ENCODE measurements around the gene MBD3. TPM values are rescaled to one million over a fixed set of nuclear protein-coding genes. Genes with fewer than 3 reads are reported as not detected.

The MBD3 gene
- total RNA-seq, 1 donor from 2014 or later = 64.2 TPM

DNA sequence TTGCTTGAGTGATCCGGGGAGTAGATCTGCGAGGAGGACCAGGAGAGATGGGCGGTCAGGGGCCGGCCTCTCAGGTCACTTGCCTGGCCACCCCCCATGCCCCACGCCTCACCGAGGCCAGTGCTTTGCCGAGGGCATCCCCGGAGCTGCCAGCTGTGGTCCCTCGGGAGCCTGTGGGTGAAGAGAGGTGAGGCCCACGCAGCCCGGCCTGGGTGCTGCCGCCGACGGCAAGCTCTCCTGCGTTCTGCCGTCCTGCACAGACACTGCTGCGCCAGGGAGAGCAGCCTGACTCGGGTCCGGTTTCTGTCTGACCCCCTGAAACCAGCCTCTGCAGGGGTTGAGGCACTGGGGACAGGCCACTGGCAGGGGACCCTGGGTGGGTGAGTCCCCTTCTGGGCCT lies 28.4 kb upstream of the MBD3 start:
- intact Hi-C loops (cut with DNase I) = no loop called here
- no peak for ATAC-seq
- DNase-seq (ENCODE audit: missing footprints) = peak; percentile 56

DNA sequence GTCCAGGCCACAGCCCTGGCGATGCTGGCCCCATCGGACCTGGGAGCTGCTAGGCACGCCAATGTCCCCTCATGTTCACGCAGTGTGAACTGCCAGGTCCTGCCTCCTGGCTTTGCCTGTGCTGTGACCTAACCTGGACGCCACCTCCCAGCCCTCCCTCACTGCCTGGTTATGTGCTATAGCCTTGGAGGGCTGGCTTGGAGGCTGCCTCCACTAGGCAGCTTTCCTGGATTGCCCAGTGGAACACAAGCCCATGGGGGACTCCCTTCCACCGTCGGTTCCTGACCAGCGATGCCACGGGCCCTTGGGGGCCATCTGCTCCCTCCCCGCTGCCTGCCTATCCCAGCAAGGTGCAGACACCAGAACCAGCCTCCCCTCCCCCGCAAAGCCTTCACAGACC lies 27.8 kb upstream of the MBD3 start:
- DNase-seq (ENCODE audit: missing footprints) (peak; percentile 37), ATAC-seq (no peak)
- intact Hi-C loops (cut with DNase I) = no loop called here

DNA sequence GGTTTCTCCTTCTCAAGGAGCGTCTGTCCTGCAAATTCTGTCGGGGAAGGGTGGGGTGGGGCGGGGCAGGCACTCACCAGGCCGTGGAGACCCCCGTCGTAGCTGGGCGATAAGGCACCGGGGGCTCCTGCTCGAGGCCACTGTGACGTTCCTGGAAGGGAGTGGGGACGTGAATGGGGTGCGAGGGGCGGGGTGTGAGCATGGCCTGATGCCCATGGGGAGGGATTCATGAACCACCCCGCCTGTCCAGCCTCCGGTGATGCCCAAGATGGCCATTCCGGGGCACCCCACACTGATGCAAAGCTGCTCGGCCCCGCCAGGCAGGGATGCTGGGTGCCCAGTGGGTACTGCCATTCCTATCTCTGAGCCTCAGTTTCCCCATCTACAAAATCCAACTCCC lies 27.0 kb upstream of the MBD3 start:
- DNase-seq (ENCODE audit: missing footprints) (peak; percentile 45), ATAC-seq (no peak)
- intact Hi-C loops (cut with DNase I) = no loop called here

DNA sequence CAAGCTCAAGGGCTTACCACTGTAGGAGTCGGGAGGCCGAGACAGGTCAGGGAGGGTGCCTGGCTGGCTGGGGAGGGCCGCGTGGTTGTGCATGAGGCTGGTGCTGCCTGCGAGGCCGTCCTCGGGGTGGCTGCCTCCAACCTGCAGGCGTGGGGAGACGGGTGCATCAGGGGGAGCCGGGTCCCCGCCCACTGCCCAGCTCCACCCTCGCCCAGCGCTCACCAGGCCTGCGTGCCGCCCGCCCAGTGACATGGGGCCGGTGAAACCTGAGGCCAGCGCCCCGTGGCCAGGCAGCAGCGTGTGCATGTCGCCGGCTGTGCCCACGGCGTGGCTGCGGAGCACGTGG lies 26.4 kb upstream of the MBD3 start:
- intact Hi-C loops (cut with DNase I) = no loop called here
- DNase-seq (ENCODE audit: missing footprints) (peak; percentile 48), ATAC-seq (no peak)

DNA sequence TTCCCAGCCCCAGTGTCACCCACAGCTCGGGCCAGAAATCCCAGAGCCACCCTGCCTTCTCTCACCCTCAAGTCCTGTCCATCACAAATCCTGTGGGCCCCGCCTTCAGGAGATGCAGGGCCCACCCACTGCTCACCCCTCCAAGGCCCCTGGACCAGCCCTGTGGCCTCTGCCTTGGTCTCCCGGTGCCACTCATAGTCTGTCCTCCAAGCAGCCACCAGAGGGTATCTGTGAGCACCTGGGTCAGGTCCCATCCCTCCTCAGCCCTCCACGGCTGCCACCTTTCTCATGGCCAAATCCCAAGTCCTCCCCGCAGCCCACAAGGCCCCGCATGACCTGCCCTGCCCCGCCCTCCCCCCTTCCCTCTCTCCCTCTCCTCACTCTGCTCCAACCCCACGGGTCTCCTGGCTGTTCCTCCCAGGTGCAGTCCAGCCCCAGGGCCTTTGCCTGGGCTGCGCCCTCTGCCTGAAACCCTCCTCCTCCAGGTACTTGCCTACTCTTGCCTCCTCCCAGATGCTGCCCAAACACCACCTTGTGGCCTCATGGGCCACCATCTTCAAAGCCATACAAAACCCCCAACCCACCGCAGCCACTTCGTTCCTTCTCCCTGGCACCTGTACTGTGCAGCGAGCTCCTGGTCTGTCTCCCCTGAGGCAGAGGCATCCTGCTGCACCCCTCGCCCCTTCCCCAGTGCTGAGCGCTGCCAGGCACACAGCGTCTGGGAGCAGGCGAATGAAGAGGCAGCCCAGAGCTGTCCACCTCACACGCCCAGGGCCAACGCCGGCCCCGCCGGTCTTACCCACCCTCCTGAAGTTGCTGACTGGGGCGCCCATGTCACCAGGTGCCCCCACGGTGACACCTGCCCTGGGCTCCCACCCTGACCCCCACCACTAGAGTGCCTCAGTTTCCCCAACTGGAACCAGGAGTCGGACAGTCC lies 25.8 kb upstream of the MBD3 start:
- intact Hi-C loops (cut with DNase I) = no loop called here
- ATAC-seq = peak; percentile 58
- peak; percentile 48 for DNase-seq (ENCODE audit: missing footprints)

DNA sequence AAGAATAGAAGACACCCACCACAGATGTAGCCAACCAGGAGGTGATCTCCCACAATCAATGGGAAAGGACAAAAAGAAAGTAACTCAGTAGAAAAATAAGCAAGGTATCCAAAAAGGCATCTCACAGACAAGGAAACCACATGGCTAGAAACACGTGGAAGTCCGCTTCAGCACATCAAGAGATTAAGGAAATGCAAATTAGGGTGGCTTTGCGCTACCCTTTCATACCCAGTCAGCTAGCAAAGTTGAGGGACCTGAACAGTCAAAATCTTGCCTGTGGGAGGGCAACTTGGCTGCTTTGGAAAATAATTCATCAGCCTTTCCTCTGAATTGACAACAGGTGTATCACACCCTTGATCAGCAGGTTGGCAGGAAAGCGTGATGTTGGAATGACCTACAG lies 24.2 kb upstream of the MBD3 start:
- no peak for ATAC-seq
- no peak for DNase-seq (ENCODE audit: missing footprints)
- intact Hi-C loops (cut with DNase I) = no loop called here

- no peak for DNase-seq (ENCODE audit: missing footprints)
- peak; percentile 26 for ATAC-seq
- intact Hi-C loops (cut with DNase I) = no loop called here
Observed at GRCh38 chr19:1616396-1616795, 23.7 kb upstream of the MBD3 start.

GRCh38 chr19:1615156-1615765 lies 22.6 kb upstream of the MBD3 start:
- DNase-seq (ENCODE audit: missing footprints) = peak; percentile 32
- intact Hi-C loops (cut with DNase I) = no loop called here

DNA sequence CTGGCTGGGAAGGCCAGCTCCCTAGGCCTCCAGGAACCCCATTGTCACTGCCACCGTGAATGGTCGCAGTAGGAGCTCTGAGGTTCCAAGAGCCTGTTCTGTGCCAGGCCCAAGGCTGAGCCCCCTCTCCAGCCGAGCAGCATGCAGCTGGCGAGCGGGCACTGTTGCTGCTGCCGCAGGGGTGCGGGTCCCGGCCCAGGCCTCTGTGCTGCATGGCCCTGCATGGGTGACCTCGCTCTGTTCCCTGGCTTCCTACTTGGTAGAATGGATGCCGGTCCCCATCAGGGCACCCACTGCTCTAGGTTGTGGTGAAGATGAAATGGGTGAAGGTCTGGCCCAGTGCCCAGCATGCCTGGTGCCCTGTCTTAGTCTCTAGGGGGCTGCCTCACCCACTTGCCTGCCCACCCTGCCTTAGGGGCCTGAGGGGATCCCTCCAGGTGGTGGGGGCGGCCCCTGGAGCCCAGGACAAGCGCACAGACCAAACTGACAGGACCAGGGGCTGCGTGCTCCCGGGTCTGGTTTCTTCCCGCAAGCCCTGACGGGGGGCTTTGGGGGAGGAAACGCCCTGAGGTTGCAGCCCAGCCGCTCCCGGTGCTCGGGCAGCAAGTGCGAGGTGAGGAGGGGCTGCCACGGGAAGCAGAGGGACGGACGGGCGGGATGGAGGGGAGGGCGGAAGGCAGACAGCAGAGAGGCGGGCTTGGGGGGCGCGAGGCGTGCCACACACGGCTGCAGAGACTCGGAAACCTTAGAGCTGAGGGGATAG lies 21.3 kb upstream of the MBD3 start:
- ATAC-seq (no peak), DNase-seq (ENCODE audit: missing footprints) (peak; percentile 56)
- intact Hi-C loops (cut with DNase I) = no loop called here

More at GRCh38 chr19:1615156-1615765, 22.6 kb upstream of the MBD3 start:
- no peak for ATAC-seq

DNA sequence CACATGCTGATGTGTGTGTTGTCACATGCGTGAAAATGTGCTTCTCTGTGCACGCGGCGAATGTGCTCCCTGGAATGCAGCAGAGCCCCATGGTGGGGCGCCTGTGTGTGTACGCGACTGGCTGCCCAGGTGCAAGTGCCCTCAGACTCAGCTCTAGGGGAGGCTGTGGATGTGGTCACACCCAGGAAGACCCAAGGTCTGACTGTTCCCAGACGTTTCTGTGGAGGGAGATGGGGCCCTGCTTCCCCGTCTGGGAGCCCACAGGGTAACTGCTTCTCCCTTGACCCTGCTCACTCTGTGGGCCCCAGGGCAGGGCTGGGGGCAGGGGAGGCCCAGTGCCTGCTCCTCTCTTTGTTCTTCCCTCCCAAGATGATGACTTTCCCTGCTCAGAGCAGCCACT lies 20.5 kb upstream of the MBD3 start:
- intact Hi-C loops (cut with DNase I) = no loop called here
- DNase-seq (ENCODE audit: missing footprints) (peak; percentile 22), ATAC-seq (no peak)

- no peak for ATAC-seq
- intact Hi-C loops (cut with DNase I) = no loop called here
- DNase-seq (ENCODE audit: missing footprints) = peak; percentile 45
Observed at GRCh38 chr19:1612114-1613086, 19.7 kb upstream of the MBD3 start.

DNA sequence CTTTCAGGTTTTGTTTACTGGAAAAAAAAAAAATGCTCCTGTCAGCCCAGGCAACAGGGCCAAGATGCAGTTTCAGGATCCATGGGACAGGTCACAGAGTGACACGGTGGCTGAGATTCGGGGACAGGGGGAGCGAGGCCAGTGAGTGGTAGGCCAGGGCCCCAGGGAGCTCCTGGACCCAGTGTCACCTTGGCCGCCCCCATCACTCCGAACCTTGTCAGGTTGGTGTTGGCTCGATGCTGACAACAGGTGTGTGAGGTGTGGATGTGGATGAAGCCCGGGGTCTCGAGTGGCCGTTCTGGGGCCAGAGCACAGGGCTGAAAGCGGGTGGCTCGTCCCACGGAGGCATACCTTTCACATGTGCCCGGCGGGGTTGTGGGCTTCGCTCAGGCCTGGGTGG lies 18.7 kb upstream of the MBD3 start:
- DNase-seq (ENCODE audit: missing footprints) = peak; percentile 33
- intact Hi-C loops (cut with DNase I) = no loop called here

GRCh38 chr19:1610579-1610978 lies 17.9 kb upstream of the MBD3 start:
- no peak for ATAC-seq
- DNase-seq (ENCODE audit: missing footprints) = peak; percentile 8
- intact Hi-C loops (cut with DNase I) = no loop called here

More for the DNA sequence above, 18.7 kb upstream of the MBD3 start:
- ATAC-seq = no peak

GRCh38 chr19:1609680-1610474 lies 17.2 kb upstream of the MBD3 start:
- peak; percentile 33 for DNase-seq (ENCODE audit: missing footprints)
- intact Hi-C loops (cut with DNase I) = loop anchor here (5.0 kb wide), 1 partner anchor 62 kb away; no protein-coding TSS in a partner anchor
- ATAC-seq = no peak

DNA sequence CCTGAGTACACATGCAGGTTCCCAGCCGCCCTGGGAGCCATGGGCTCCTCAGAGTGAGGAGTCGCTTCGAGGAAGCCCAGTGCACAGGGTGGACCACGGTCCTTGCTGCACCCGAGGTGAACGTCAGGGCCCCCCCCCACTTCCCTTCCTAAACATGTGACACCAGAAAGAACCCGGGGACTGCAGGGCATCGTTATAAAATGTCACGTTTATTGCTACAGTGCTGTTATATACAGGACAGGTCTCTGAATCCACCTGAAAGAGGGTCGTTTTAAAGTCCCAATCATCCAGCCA lies 16.4 kb upstream of the MBD3 start:
- ATAC-seq = no peak
- peak; percentile 50 for DNase-seq (ENCODE audit: missing footprints)
- intact Hi-C loops (cut with DNase I) = loop anchor here (5.0 kb wide), 1 partner anchor 63 kb away; no protein-coding TSS in a partner anchor

GRCh38 chr19:1608359-1609102 lies 15.9 kb upstream of the MBD3 start:
- intact Hi-C loops (cut with DNase I) = loop anchor here (5.0 kb wide), 1 partner anchor 64 kb away; no protein-coding TSS in a partner anchor
- ATAC-seq (no peak), DNase-seq (ENCODE audit: missing footprints) (peak; percentile 31)

- DNase-seq (ENCODE audit: missing footprints) (peak; percentile 74), ATAC-seq (peak; percentile 0)
- intact Hi-C loops (cut with DNase I) = loop anchor here (2.0 to 5.0 kb wide), 2 partner anchors 47 to 66 kb away; partner anchors contain the start of gene TCF3
Observed at GRCh38 chr19:1606138-1606651, 13.5 kb upstream of the MBD3 start.
